ENCODE measurements around the gene COTL1. TPM values are rescaled to one million over a fixed set of nuclear protein-coding genes. Genes with fewer than 3 reads are reported as not detected.

COTL1 gene
- total and polyA plus RNA-seq, 9 of the 15 experiments (the other 6 are each of a cell fraction or from before 2014, with no cell fraction given) = 27.7 to 185 (median 72.5) TPM

- TF ChIP-seq E4F1 (CRISPR knock-in tag; IDR thresholded peaks at IDR 0.05; ENCODE audit: borderline replicate concordance) (no peak), GABPB1 (CRISPR knock-in tag; IDR thresholded peaks at IDR 0.05) (no peak), TCF3 (CRISPR knock-in tag; IDR thresholded peaks at IDR 0.05) (peak; percentile 88), MBD1 (CRISPR knock-in tag; IDR thresholded peaks at IDR 0.05) (no peak), MCM2 (IDR thresholded peaks at IDR 0.05; ENCODE audit: low read depth) (no peak), NFIC (IDR thresholded peaks at IDR 0.05) (peak; percentile 81), ZNF75A (CRISPR knock-in tag; IDR thresholded peaks at IDR 0.05) (no peak), ESRRB (CRISPR knock-in tag; IDR thresholded peaks at IDR 0.05; ENCODE audit: borderline replicate concordance) (no peak), STAT5A (IDR thresholded peaks at IDR 0.05; ENCODE audit: borderline replicate concordance, low read length) (peak; percentile 65), KLF10 (CRISPR knock-in tag; IDR thresholded peaks at IDR 0.05) (no peak), ZBTB2 (IDR thresholded peaks at IDR 0.05) (no peak), POLR2H (tag; IDR thresholded peaks at IDR 0.05; ENCODE audit: low read depth) (peak; percentile 39), DPF2 (IDR thresholded peaks at IDR 0.05) (peak; percentile 95), MYNN (IDR thresholded peaks at IDR 0.05) (no peak), MYNN (CRISPR knock-in tag; IDR thresholded peaks at IDR 0.05) (no peak), CLOCK (CRISPR knock-in tag; IDR thresholded peaks at IDR 0.05; ENCODE audit: borderline replicate concordance) (peak; percentile 45; the same call in 1 of the 2 replicates), ZNF280B (CRISPR knock-in tag; IDR thresholded peaks at IDR 0.05) (no peak), SRF (CRISPR knock-in tag; IDR thresholded peaks at IDR 0.05) (0 out of 4 replicates have a peak, but pooled peaks of 1 of the 2 experiments have one; percentile 18), ZFX (CRISPR knock-in tag; IDR thresholded peaks at IDR 0.05) (no peak; the same call in 1 of the 2 replicates), SMARCA5 (IDR thresholded peaks at IDR 0.05) (peak; percentile 41; the same call in 1 of the 2 replicates)
Observed at GRCh38 chr16:84537491-84538151, 80.3 kb downstream of the COTL1 start (continued).

Measured in K562 (cell line).